K562 (cell line): ENCODE data around the gene ZDHHC12. TPM values are rescaled to one million over a fixed set of nuclear protein-coding genes. Genes with fewer than 3 reads are reported as not detected.

ENCODE experiments used
- CHD2 ChIP-seq: IDR thresholded peaks from 2 replicates; pipeline ENCODE4 v1.6.1; 2011; ENCODE audit warnings: low read depth, low read length
- COPS2 ChIP-seq: fragments of 450-650 bp; conservative IDR thresholded peaks from 2 replicates; pipeline ENCODE4 v1.6.1; 2016; ENCODE audit warnings: mild to moderate bottlenecking, moderate library complexity
- DIDO1 ChIP-seq: fragments of 450-650 bp; IDR thresholded peaks from 2 replicates; pipeline ENCODE4 v1.6.1; 2016; ENCODE audit warnings: low read depth, missing biosample characterization, missing genetic modification characterization
- MITF ChIP-seq: IDR thresholded peaks from 2 replicates; pipeline ENCODE4 v1.6.1; 2014; ENCODE audit warnings: antibody characterized with exemption
- NCOA4 ChIP-seq: fragments of 450-650 bp; IDR thresholded peaks from 2 replicates; pipeline ENCODE4 v1.6.1; 2018; ENCODE audit warnings: mild to moderate bottlenecking; ENCODE audit not compliant: partially characterized antibody
- THAP12 ChIP-seq: fragments of 250-450 bp; sonication (Bioruptor Pico); IDR thresholded peaks from 2 replicates; pipeline ENCODE4 v1.9.0; 2021; ENCODE audit warnings: mild to moderate bottlenecking, inconsistent platforms
- TRIM25 ChIP-seq: fragments of 450-650 bp; IDR thresholded peaks from 2 replicates; pipeline ENCODE4 v1.7.0; 2016; ENCODE audit warnings: borderline replicate concordance
- VEZF1 ChIP-seq: fragments of 200-800 bp; sonication (Bioruptor generic); IDR thresholded peaks from 2 replicates; pipeline ENCODE4 v1.6.1; 2017; ENCODE audit warnings: missing genetic modification characterization, missing compliant biosample characterization
- ZBTB33 ChIP-seq: sonication (generic); formaldehyde crosslinking; IDR thresholded peaks from 2 replicates; pipeline ENCODE4 v1.8.1; 2023; ENCODE audit warnings: mild to moderate bottlenecking, missing genetic modification reagents
- ZFP30 ChIP-seq: fragments of 250-450 bp; sonication (Bioruptor Pico); IDR thresholded peaks from 2 replicates; pipeline ENCODE4 v1.8.0; 2022; ENCODE audit warnings: moderate library complexity, mild to moderate bottlenecking, inconsistent platforms, borderline replicate concordance
- ZNF79 ChIP-seq: fragments of 250-450 bp; sonication (Bioruptor Pico); IDR thresholded peaks from 2 replicates; pipeline ENCODE4 v1.4.0; 2020; ENCODE audit warnings: low read depth, mild to moderate bottlenecking, moderate library complexity
- polyA plus RNA-seq, 8 experiments: library from polyadenylated mRNA; depleted of rRNA in 4 of 8; stranded (reverse) in 5 of 8; unstranded in 3 of 8; fragments of >200 nt; fragmentation: Nextera tagmentation in 2 of 8; fragmentation: Illumina TruSeq in 1 of 8; extraction: Ambion mirVana in 2 of 8; extraction: Trizol in 1 of 8; gene quantifications; 2 replicates each; pipeline versions ENCODE4 v1.2.1 to v1.2.3, GENCODE V29; 2011 to 2014; ENCODE audit warnings: inconsistent platforms in 1 of 8, missing spikeins in 1 of 8
- total RNA-seq, 7 experiments: library from RNA; depleted of rRNA in 6 of 7; stranded (reverse); fragments of >200 nt in 6 of 7; fragmentation: Illumina TruSeq in 2 of 7; extraction: Trizol in 2 of 7; gene quantifications; 2 replicates each; pipeline versions ENCODE4 v1.2.1 to v1.2.3, GENCODE V29; 2011 to 2021; ENCODE audit warnings: low replicate concordance in 1 of 7
- TF ChIP-seq, protein P1 (sequence below): fragments of 250-450 bp; sonication (Bioruptor Pico); IDR thresholded peaks from 2 replicates; pipeline ENCODE4 v1.8.0; 2022; ENCODE audit warnings: inconsistent platforms
- TF ChIP-seq, protein P2 (sequence below): sonication (generic); formaldehyde crosslinking; IDR thresholded peaks from 2 replicates; pipeline ENCODE4 v1.8.0; 2022; ENCODE audit warnings: mild to moderate bottlenecking, missing genetic modification reagents, borderline replicate concordance

The ZDHHC12 gene
- total and polyA plus RNA-seq, 9 of the 15 experiments (the other 6 are each of a cell fraction or from before 2014, with no cell fraction given): 0.21 to 38.0 (median 13.8) TPM

- TF ChIP-seq THAP12: 0 out of 2 replicates have a peak, but pooled peaks have one; percentile 18
- TF ChIP-seq, protein P1, sequence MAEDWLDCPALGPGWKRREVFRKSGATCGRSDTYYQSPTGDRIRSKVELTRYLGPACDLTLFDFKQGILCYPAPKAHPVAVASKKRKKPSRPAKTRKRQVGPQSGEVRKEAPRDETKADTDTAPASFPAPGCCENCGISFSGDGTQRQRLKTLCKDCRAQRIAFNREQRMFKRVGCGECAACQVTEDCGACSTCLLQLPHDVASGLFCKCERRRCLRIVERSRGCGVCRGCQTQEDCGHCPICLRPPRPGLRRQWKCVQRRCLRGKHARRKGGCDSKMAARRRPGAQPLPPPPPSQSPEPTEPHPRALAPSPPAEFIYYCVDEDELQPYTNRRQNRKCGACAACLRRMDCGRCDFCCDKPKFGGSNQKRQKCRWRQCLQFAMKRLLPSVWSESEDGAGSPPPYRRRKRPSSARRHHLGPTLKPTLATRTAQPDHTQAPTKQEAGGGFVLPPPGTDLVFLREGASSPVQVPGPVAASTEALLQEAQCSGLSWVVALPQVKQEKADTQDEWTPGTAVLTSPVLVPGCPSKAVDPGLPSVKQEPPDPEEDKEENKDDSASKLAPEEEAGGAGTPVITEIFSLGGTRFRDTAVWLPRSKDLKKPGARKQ (CRISPR knock-in tag): no peak
- no peak for TF ChIP-seq MITF
- TF ChIP-seq ZFP30 (CRISPR knock-in tag): no peak
- TF ChIP-seq NCOA4: no peak
- TF ChIP-seq COPS2: no peak
- TF ChIP-seq ZBTB33 (CRISPR knock-in tag): no peak; the same call in 1 of the 2 replicates
- TF ChIP-seq ZNF79 (CRISPR knock-in tag): no peak
- TF ChIP-seq, protein P2, sequence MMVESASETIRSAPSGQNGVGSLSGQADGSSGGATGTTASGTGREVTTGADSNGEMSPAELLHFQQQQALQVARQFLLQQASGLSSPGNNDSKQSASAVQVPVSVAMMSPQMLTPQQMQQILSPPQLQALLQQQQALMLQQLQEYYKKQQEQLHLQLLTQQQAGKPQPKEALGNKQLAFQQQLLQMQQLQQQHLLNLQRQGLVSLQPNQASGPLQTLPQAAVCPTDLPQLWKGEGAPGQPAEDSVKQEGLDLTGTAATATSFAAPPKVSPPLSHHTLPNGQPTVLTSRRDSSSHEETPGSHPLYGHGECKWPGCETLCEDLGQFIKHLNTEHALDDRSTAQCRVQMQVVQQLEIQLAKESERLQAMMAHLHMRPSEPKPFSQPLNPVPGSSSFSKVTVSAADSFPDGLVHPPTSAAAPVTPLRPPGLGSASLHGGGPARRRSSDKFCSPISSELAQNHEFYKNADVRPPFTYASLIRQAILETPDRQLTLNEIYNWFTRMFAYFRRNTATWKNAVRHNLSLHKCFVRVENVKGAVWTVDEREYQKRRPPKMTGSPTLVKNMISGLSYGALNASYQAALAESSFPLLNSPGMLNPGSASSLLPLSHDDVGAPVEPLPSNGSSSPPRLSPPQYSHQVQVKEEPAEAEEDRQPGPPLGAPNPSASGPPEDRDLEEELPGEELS (CRISPR knock-in tag): no peak
- peak; percentile 69 for TF ChIP-seq VEZF1
- no peak for TF ChIP-seq DIDO1 (tag)
- no peak for TF ChIP-seq TRIM25
- no peak for TF ChIP-seq CHD2
Observed at GRCh38 chr9:128702949-128703615, 20.8 kb downstream of the ZDHHC12 start (continued).
